Measurements from ENCODE around the gene PADI6.

GRCh38 chr1:17425806-17426600 is 54.0 kb downstream of the PADI6 start:
- TF ChIP-seq CTCF (IDR thresholded peaks at IDR 0.05; ENCODE audit: low read depth, low read length) (no peak), MAX (IDR thresholded peaks at IDR 0.05; ENCODE audit: low read depth, low read length) (no peak), POLR2A (IDR thresholded peaks at IDR 0.05; ENCODE audit: extremely low read depth, insufficient read length) (no peak), MYC (IDR thresholded peaks at IDR 0.05; ENCODE audit: low read depth, low read length) (no peak)

Data from NB4 (cell line).